Keratinocyte (primary cell): Measurements from ENCODE around the gene ABAT.

Source experiments
- CTCF ChIP-seq, 3 experiments: IDR thresholded peaks in 1 of 3; conservative IDR thresholded peaks in 1 of 3; optimal IDR thresholded peaks in 1 of 3; 2 replicates in 2 of 3; 3 replicates in 1 of 3; pipeline versions ENCODE3 to v1.5.1; 2011; ENCODE audit warnings: low read length in 3 of 3, mild to moderate bottlenecking in 3 of 3, moderate library complexity in 2 of 3, control low read depth in 1 of 3, inconsistent platforms in 1 of 3; ENCODE audit not compliant: insufficient read depth in 2 of 3; ENCODE audit errors: extremely low read depth in 1 of 3
- EZH2 ChIP-seq: IDR thresholded peaks from one replicate; pipeline ENCODE4 v1.6.1; 2012; ENCODE audit warnings: inconsistent platforms, mild to moderate bottlenecking, low read length, moderate library complexity

GRCh38 chr16:8796469-8797363, 122.3 kb downstream of the ABAT start:
- TF ChIP-seq CTCF (optimal IDR thresholded peaks at IDR 0.05 in 1 of 3, IDR thresholded peaks at IDR 0.05 in 1 of 3, conservative IDR thresholded peaks at IDR 0.05 in 1 of 3; ENCODE audit: extremely low read depth in 1 of 3, insufficient read depth in 2 of 3, low read length in 3 of 3) (no peak), EZH2 (no peak)
